SK-N-SH (cell line): ENCODE results near the gene FTO. TPM values are rescaled to one million over a fixed set of nuclear protein-coding genes. Genes with fewer than 3 reads are reported as not detected.

Source experiments
- CTCF ChIA-PET: fragments of 300-600, 350-600 bp; formaldehyde crosslinking; extraction: SDS; loops from one replicate; lab custom pipeline; 2021; lab: Yijun Ruan, JAX
- POLR2A ChIA-PET: fragments of 350-600 bp; sonication (Branson Sonifier 250); formaldehyde crosslinking; extraction: SDS; loops from one replicate; lab custom pipeline; 2020; ENCODE audit warnings: antibody characterized with exemption, inconsistent platforms; lab: Yijun Ruan, JAX
- DNase-seq: peaks from one replicate; pipeline ENCODE4 v3.0.0; 2012
- H2AFZ ChIP-seq: fragments of 200-600 bp; sonication (generic); 2 replicates; pipeline ENCODE4 v1.8.1; 2016; ENCODE audit warnings: antibody characterized with exemption, mild to moderate bottlenecking, low read depth
- H3F3A ChIP-seq: fragments of 200-600 bp; sonication (generic); replicated peaks from 2 replicates; pipeline ENCODE3; 2016; ENCODE audit warnings: antibody characterized with exemption, mild to moderate bottlenecking; ENCODE audit not compliant: insufficient read depth
- H3K27ac ChIP-seq, 2 experiments: fragments of 200-500 bp in 1 of 2; fragments of 200-600 bp in 1 of 2; sonication (Bioruptor generic) in 1 of 2; sonication (generic), shearing (Covaris generic) in 1 of 2; 2 replicates each; pipeline versions ENCODE4 v1.5.1 to v1.6.1; 2014 to 2016; ENCODE audit warnings: low read depth in 2 of 2, inconsistent platforms in 1 of 2, low read length in 1 of 2, mild to moderate bottlenecking in 1 of 2, mixed read lengths in 1 of 2
- H3K27me3 ChIP-seq: fragments of 200-600 bp; sonication (generic), shearing (Covaris generic); 2 replicates; pipeline ENCODE4 v1.6.1; 2016; ENCODE audit warnings: mixed run types; ENCODE audit not compliant: insufficient read depth
- H3K36me3 ChIP-seq, 2 experiments: fragments of 200-500 bp in 1 of 2; fragments of 200-600 bp in 1 of 2; sonication (Bioruptor generic) in 1 of 2; sonication (generic) in 1 of 2; replicated peaks in 1 of 2; 2 replicates each; pipeline versions ENCODE3 to v1.5.1; 2014 to 2016; ENCODE audit warnings: low read length in 1 of 2, mild to moderate bottlenecking in 1 of 2; ENCODE audit not compliant: insufficient read depth in 2 of 2, control insufficient read depth in 1 of 2
- H3K4me1 ChIP-seq, 2 experiments: fragments of 200-500 bp in 1 of 2; fragments of 200-600 bp in 1 of 2; sonication (Bioruptor generic) in 1 of 2; sonication (generic), shearing (Covaris generic) in 1 of 2; 2 replicates each; pipeline versions ENCODE4 v1.5.1 to v1.6.1; 2014 to 2016; ENCODE audit warnings: low read depth in 1 of 2, low read length in 1 of 2, mixed run types in 1 of 2; ENCODE audit not compliant: insufficient read depth in 2 of 2, control insufficient read depth in 1 of 2
- H3K4me2 ChIP-seq: fragments of 200-600 bp; sonication (generic), shearing (Covaris generic); 2 replicates; pipeline ENCODE4 v1.6.1; 2017; ENCODE audit warnings: mixed run types
- H3K4me3 ChIP-seq, 2 experiments: fragments of 200-500 bp in 1 of 2; fragments of 200-600 bp in 1 of 2; sonication (Bioruptor generic) in 1 of 2; sonication (generic), shearing (Covaris generic) in 1 of 2; 2 replicates each; pipeline versions ENCODE4 v1.5.1 to v1.8.1; 2014 to 2016; ENCODE audit warnings: low read depth in 2 of 2, inconsistent platforms in 1 of 2, low read length in 1 of 2, mild to moderate bottlenecking in 1 of 2, mixed read lengths in 1 of 2, moderate library complexity in 1 of 2
- H3K79me2 ChIP-seq: fragments of 200-600 bp; sonication (generic); 2 replicates; pipeline ENCODE4 v1.8.1; 2017; ENCODE audit warnings: mild to moderate bottlenecking; ENCODE audit not compliant: insufficient read depth
- H3K9ac ChIP-seq: fragments of 200-600 bp; sonication (generic); 2 replicates; pipeline ENCODE4 v1.6.1; 2017; ENCODE audit warnings: mixed run types
- H3K9me2 ChIP-seq: fragments of 200-600 bp; sonication (generic); 2 replicates; pipeline ENCODE4 v1.6.1; 2017; ENCODE audit warnings: mixed run types
- H3K9me3 ChIP-seq: fragments of 200-600 bp; sonication (generic); 2 replicates; pipeline ENCODE4 v1.6.1; 2017; ENCODE audit warnings: mixed run types, mild to moderate bottlenecking, moderate library complexity
- H4K20me1 ChIP-seq: fragments of 200-600 bp; sonication (generic); 2 replicates; pipeline ENCODE4 v1.6.1; 2017; ENCODE audit warnings: mild to moderate bottlenecking, mixed run types; ENCODE audit not compliant: insufficient read depth
- FOSL2 ChIP-seq: IDR thresholded peaks from 2 replicates; pipeline ENCODE4 v1.4.0; 2012; ENCODE audit warnings: low read depth, mild to moderate bottlenecking, moderate library complexity, borderline replicate concordance
- NRF1 ChIP-seq: IDR thresholded peaks from 2 replicates; pipeline ENCODE4 v1.6.1; 2012; ENCODE audit warnings: low read depth, mild to moderate bottlenecking, low read length
- RAD21 ChIP-seq: IDR thresholded peaks from 2 replicates; pipeline ENCODE4 v1.6.1; 2012; ENCODE audit warnings: mild to moderate bottlenecking, low read length
- RCOR1 ChIP-seq: fragments of 150-350 bp; IDR thresholded peaks from 2 replicates; pipeline ENCODE4 v1.6.1; 2017; ENCODE audit warnings: antibody characterized with exemption, low read length
- SMC3 ChIP-seq: IDR thresholded peaks from 2 replicates; pipeline ENCODE4 v1.6.1; 2012; ENCODE audit warnings: low read depth, low read length, improper control_type of control experiment
- TAF1 ChIP-seq: IDR thresholded peaks from 2 replicates; pipeline ENCODE4 v1.6.1; 2012; ENCODE audit warnings: low read depth, mild to moderate bottlenecking, low read length, moderate library complexity, borderline replicate concordance
- TEAD4 ChIP-seq: IDR thresholded peaks from 2 replicates; pipeline ENCODE4 v1.4.0; 2012; ENCODE audit warnings: mild to moderate bottlenecking, borderline replicate concordance; ENCODE audit not compliant: insufficient read depth
- YY1 ChIP-seq: IDR thresholded peaks from 2 replicates; pipeline ENCODE4 v1.4.0; 2012; ENCODE audit warnings: low read depth, mild to moderate bottlenecking
- WGBS: methylation state at CpG from one replicate; pipeline ENCODE4 v1.1.6; 2017; ENCODE audit warnings: low lambda C conversion rate; 5-methylcytosine and 5-hydroxymethylcytosine counted together
- polyA plus RNA-seq, 3 experiments: library from polyadenylated mRNA; depleted of rRNA; stranded (reverse); fragments of >200 nt; gene quantifications; 2 replicates each; pipeline ENCODE4 v1.2.3, GENCODE V29; 2012
- TF ChIP-seq, protein P1 (sequence below): IDR thresholded peaks from 2 replicates; pipeline ENCODE4; 2012
- TF ChIP-seq, protein P2 (sequence below): IDR thresholded peaks from 2 replicates; pipeline ENCODE4 v1.4.0; 2012; ENCODE audit warnings: low read depth, borderline replicate concordance
- TF ChIP-seq, protein P3 (sequence below): IDR thresholded peaks from 2 replicates; pipeline ENCODE4 v1.6.1; 2012; ENCODE audit warnings: mild to moderate bottlenecking, low read depth, low read length, moderate library complexity

Gene FTO
- polyA plus RNA-seq, 1 of the 3 experiments (the other 2 are of a cell fraction): 41.2 TPM

DNA sequence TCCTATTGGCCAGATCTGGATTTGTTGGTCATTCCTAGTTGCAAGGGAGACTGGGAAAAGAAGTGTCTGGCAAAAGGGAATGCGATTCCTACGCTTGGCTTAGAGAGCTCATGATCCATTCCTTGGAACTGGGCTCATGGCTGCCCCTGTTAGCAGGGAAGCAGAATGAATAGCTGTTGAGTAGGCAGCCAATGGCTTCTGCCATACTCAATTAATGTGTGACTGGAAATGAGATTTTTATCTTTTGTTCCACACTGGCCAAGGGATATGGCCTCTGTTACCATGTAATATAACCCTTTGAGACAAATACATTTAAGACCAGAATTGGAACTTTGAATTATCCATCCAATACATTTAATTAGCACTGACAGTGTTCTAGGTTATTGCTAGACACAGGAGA lies 31.0 kb downstream of the FTO start:
- peaks cover 29% of the 10 kb centered on the region; the same call in 1 of the 2 replicates for H3K79me2 ChIP-seq
- no peak for DNase-seq
- no peak overlapping the region for H2AFZ ChIP-seq
- H3K9me3 ChIP-seq: no peaks in the 10 kb centered on the region
- no peak overlapping the region for H3K27ac ChIP-seq
- ChIA-PET POLR2A (no interaction called here), CTCF (interaction anchor here (1.2 to 1.5 kb wide), 3 partner anchors 8 to 12 kb away, joined by 3 to 5 read pairs (median 4); no protein-coding TSS in a partner anchor)
- H3K4me2 ChIP-seq: no peak overlapping the region
- H3K36me3 ChIP-seq: no peaks in the 10 kb centered on the region
- H3F3A ChIP-seq: no peaks in the 10 kb centered on the region
- no peak overlapping the region for H3K9ac ChIP-seq
- TF ChIP-seq, protein P1, sequence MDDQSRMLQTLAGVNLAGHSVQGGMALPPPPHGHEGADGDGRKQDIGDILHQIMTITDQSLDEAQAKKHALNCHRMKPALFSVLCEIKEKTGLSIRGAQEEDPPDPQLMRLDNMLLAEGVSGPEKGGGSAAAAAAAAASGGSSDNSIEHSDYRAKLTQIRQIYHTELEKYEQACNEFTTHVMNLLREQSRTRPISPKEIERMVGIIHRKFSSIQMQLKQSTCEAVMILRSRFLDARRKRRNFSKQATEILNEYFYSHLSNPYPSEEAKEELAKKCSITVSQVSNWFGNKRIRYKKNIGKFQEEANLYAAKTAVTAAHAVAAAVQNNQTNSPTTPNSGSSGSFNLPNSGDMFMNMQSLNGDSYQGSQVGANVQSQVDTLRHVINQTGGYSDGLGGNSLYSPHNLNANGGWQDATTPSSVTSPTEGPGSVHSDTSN: peak; percentile 52
- no peak for TF ChIP-seq NRF1
- peaks cover 0 to 2% of the 10 kb centered on the region in 2 experiments; a peak in 3 of 4 replicates for H3K4me1 ChIP-seq
- whole genome bisulfite sequencing: 93% methylated on average over 2 of the region's 2 CpGs
- H4K20me1 ChIP-seq: no peaks in the 10 kb centered on the region
- H3K9me2 ChIP-seq: no peaks in the 10 kb centered on the region
- H3K4me3 ChIP-seq: no peak overlapping the region
- no peaks in the 10 kb centered on the region for H3K27me3 ChIP-seq

DNA sequence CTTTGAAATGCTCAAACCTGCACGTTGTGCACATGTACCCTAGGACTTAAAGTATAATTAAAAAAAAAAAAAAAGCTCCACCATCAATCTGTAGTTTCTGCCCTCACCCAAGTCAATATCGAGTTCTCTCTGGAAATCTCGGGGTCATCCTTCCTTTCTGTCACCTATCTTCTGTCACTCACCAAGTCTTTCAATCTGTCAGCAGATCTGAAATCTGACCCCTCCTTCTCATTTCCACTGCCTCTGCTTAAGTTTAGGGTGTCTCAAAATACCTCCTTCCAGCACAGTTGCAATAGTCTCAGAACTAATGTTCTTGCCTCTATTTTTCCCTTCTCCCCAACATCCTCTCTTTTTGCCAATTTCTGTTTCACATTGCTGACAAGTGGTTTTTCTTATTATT lies 32.3 kb downstream of the FTO start:
- no peaks in the 10 kb centered on the region for H4K20me1 ChIP-seq

More for the DNA sequence above, 32.3 kb downstream of the FTO start:
- Histone ChIP-seq H3K9me3 (no peaks in the 10 kb centered on the region), H3K9ac (no peak overlapping the region), H2AFZ (no peak overlapping the region), H3K4me3 (no peak overlapping the region), H3K79me2 (peaks cover 28% of the 10 kb centered on the region; the same call in 1 of the 2 replicates), H3K4me1 (peaks cover 0 to 2% of the 10 kb centered on the region in 2 experiments; a peak in 3 of 4 replicates), H3F3A (no peaks in the 10 kb centered on the region), H3K27me3 (no peaks in the 10 kb centered on the region), H3K4me2 (no peak overlapping the region), H3K36me3 (no peaks in the 10 kb centered on the region), H3K27ac (no peak overlapping the region), H3K9me2 (no peaks in the 10 kb centered on the region)
- ChIA-PET POLR2A (no interaction called here), CTCF (interaction anchor here (0.6 kb wide), 1 partner anchor 91 kb away, joined by 3 read pairs; no protein-coding TSS in a partner anchor)
- 89% methylated on average over 3 of the region's 3 CpGs for WGBS
- no peak for TF ChIP-seq NRF1
- no peak for TF ChIP-seq TAF1
- no peak for TF ChIP-seq YY1
- TF ChIP-seq, protein P2, sequence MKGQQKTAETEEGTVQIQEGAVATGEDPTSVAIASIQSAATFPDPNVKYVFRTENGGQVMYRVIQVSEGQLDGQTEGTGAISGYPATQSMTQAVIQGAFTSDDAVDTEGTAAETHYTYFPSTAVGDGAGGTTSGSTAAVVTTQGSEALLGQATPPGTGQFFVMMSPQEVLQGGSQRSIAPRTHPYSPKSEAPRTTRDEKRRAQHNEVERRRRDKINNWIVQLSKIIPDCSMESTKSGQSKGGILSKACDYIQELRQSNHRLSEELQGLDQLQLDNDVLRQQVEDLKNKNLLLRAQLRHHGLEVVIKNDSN: no peak
- TF ChIP-seq, protein P1: no peak
- no peak for TF ChIP-seq SMC3
- TF ChIP-seq, protein P3, sequence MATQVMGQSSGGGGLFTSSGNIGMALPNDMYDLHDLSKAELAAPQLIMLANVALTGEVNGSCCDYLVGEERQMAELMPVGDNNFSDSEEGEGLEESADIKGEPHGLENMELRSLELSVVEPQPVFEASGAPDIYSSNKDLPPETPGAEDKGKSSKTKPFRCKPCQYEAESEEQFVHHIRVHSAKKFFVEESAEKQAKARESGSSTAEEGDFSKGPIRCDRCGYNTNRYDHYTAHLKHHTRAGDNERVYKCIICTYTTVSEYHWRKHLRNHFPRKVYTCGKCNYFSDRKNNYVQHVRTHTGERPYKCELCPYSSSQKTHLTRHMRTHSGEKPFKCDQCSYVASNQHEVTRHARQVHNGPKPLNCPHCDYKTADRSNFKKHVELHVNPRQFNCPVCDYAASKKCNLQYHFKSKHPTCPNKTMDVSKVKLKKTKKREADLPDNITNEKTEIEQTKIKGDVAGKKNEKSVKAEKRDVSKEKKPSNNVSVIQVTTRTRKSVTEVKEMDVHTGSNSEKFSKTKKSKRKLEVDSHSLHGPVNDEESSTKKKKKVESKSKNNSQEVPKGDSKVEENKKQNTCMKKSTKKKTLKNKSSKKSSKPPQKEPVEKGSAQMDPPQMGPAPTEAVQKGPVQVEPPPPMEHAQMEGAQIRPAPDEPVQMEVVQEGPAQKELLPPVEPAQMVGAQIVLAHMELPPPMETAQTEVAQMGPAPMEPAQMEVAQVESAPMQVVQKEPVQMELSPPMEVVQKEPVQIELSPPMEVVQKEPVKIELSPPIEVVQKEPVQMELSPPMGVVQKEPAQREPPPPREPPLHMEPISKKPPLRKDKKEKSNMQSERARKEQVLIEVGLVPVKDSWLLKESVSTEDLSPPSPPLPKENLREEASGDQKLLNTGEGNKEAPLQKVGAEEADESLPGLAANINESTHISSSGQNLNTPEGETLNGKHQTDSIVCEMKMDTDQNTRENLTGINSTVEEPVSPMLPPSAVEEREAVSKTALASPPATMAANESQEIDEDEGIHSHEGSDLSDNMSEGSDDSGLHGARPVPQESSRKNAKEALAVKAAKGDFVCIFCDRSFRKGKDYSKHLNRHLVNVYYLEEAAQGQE: no peak
- TF ChIP-seq TEAD4: no peak
- no peak for TF ChIP-seq FOSL2
- TF ChIP-seq RAD21: no peak
- TF ChIP-seq RCOR1: no peak
- DNase-seq: no peak
